ENCODE data around the gene GP1BB. TPM values are rescaled to one million over a fixed set of nuclear protein-coding genes. Genes with fewer than 3 reads are reported as not detected.
"Not testable (repeated sequence)": the region's sequence is repeated elsewhere in the genome, so short reads cannot be mapped to it uniquely, and the experiment has no call there.

Gene GP1BB
- total RNA-seq, 1 donor from 2014 or later, result not detected

GRCh38 chr22:19691721-19692341, 31.5 kb upstream of the GP1BB start:
- H3K4me3 ChIP-seq (ENCODE audit: low read depth, low read length), result peak overlapping the region; percentile 14
- no peak for FAIRE-seq
- DNase-seq (ENCODE audit: low read depth), result peak; percentile 63

GRCh38 chr22:19693581-19693980, 29.8 kb upstream of the GP1BB start:
- Histone ChIP-seq H3K27me3 (ENCODE audit: control insufficient read depth, insufficient read depth, low read length) (peaks cover 3% of the 10 kb centered on the region), H3K36me3 (ENCODE audit: control insufficient read depth, insufficient read depth, low read length) (no peaks in the 10 kb centered on the region), H3K4me3 (ENCODE audit: low read depth, low read length) (no peak overlapping the region)
- FAIRE-seq (no peak), DNase-seq (ENCODE audit: low read depth) (no peak)
- no peak for TF ChIP-seq CTCF (IDR thresholded peaks at IDR 0.05; ENCODE audit: insufficient read depth, low read length, severe bottlenecking)

More at GRCh38 chr22:19691721-19692341, 31.5 kb upstream of the GP1BB start:
- no peaks in the 10 kb centered on the region for H3K36me3 ChIP-seq (ENCODE audit: control insufficient read depth, insufficient read depth, low read length)
- H3K27me3 ChIP-seq (ENCODE audit: control insufficient read depth, insufficient read depth, low read length), result peaks cover 3% of the 10 kb centered on the region
- TF ChIP-seq CTCF (IDR thresholded peaks at IDR 0.05; ENCODE audit: insufficient read depth, low read length, severe bottlenecking), result no peak

DNA sequence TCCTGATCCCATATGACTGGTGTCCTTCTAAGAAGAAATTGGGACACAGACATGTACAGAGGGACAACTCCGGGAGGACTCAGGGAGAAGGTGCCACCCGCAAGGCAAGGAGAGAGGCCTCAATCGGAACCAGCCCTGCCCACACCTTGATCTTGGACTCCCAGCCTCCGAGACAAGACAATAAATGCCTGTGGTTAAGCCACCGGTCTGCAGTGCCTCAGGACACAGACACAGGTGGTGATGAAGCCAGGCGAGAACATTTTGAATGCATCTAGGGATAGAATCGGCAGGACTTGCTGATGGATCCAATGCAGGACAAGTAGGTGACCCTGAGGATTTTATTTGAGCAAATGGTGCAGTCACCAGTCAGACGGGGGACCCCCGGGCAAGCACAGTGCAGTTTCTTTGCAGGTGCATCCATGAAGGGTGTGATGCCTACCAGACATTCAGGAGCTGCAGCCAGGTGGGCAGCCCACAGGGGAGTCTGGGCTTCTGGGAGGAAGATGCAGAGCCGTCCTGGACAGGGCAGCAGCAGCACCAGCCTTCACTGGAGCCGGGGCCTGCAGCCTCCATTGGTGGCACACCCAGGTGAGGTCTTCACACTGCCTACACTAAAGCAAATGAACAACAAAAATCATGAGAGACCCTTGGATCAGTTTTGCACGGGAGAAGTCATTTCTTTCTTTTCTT, 29.2 kb upstream of the GP1BB start:
- Histone ChIP-seq H3K4me3 (ENCODE audit: low read depth, low read length) (no peak overlapping the region), H3K27me3 (ENCODE audit: control insufficient read depth, insufficient read depth, low read length) (peaks cover 3% of the 10 kb centered on the region), H3K36me3 (ENCODE audit: control insufficient read depth, insufficient read depth, low read length) (no peaks in the 10 kb centered on the region)
- DNase-seq (ENCODE audit: low read depth), result no peak
- FAIRE-seq, result no peak
- no peak for TF ChIP-seq CTCF (IDR thresholded peaks at IDR 0.05; ENCODE audit: insufficient read depth, low read length, severe bottlenecking)

DNA sequence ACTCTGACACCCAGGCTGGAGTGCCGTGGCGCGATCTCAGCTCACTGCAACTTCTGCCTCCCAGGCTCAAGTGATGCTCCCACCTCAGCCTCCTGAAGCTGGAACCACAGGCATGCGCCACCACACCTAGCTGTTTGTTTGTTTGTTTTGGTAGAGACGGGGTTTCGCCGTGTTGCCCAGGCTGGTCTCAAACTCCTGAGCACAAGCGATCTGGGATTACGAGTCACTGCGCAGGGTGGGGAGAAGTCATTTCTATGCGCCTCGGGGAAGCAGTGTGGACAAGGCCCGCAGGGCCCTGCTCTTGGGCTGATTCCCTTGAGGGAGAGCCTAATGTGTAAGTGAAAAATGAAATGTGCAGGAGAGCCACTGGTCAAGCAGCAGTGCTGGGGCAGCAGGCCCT, 28.6 kb upstream of the GP1BB start:
- DNase-seq (ENCODE audit: low read depth), result no peak
- Histone ChIP-seq H3K4me3 (ENCODE audit: low read depth, low read length) (no peak overlapping the region), H3K36me3 (ENCODE audit: control insufficient read depth, insufficient read depth, low read length) (no peaks in the 10 kb centered on the region), H3K27me3 (ENCODE audit: control insufficient read depth, insufficient read depth, low read length) (peaks cover 3% of the 10 kb centered on the region)
- no peak for FAIRE-seq
- no peak for TF ChIP-seq CTCF (IDR thresholded peaks at IDR 0.05; ENCODE audit: insufficient read depth, low read length, severe bottlenecking)

DNA sequence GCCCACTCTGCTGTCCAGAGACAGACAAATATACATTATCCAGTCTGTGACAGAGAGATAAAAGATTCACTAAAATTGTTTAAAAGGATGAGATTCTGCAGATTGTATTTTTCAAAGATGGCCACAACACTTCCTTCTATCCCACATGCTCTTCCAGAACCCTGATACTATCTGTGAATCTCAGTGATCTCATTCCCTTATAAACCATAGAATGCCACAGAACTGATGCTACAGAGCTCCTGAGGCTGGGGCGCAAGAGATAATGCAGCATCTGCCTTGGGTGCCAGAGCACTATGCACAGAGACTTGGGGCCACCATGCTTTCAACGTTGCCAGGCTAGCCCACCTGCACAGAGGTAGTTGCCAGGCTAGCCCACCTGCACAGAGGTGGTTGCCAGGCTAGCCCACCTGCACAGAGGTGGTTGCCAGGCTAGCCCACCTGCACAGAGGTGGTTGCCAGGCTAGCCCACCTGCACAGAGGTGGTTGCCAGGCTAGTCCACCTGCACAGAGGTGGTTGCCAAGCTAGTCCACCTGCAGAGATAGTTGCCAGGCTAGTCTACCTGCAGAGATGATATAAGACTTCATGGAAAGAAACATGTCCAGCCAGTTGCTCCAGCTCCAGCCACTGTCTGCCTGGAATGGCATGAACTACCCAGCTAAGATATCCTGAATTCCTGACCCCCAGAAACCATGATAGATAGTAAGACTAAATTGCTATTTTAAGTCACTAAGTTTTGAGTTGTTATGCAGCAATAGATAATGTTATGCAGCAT, 26.6 kb upstream of the GP1BB start:
- no peaks in the 10 kb centered on the region for H3K36me3 ChIP-seq (ENCODE audit: control insufficient read depth, insufficient read depth, low read length)
- TF ChIP-seq CTCF (IDR thresholded peaks at IDR 0.05; ENCODE audit: insufficient read depth, low read length, severe bottlenecking), result no peak
- FAIRE-seq, result no peak
- H3K4me3 ChIP-seq (ENCODE audit: low read depth, low read length), result no peak overlapping the region
- no peak for DNase-seq (ENCODE audit: low read depth)
- no peaks in the 10 kb centered on the region for H3K27me3 ChIP-seq (ENCODE audit: control insufficient read depth, insufficient read depth, low read length)

DNA sequence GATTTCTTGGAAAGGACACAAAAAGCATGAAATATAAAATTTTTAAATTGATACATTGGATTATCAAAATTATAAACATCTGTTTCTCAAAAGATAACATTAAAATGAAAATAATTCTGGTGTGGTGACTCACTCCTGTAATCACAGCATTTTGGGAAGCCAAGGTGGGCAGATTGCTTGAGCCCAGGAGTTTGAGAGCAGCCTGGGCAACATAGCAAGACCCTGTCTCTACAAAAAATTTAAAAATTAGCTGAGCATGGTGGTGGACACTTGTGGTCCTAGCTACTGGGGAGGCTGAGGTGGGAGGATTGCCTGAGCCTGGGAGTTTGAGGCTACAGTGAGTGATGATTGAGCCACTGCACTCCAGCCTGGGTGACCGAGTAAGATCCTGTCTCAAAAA, 25.5 kb upstream of the GP1BB start:
- H3K27me3 ChIP-seq (ENCODE audit: control insufficient read depth, insufficient read depth, low read length); H3K4me3 ChIP-seq (ENCODE audit: low read depth, low read length); FAIRE-seq; DNase-seq (ENCODE audit: low read depth); H3K36me3 ChIP-seq (ENCODE audit: control insufficient read depth, insufficient read depth, low read length): not testable (repeated sequence)

All from bronchial epithelial cell (primary cell).